HG03460 (cell line): ENCODE data around the gene FLT3.
A peak's percentile ranks its signal among the peaks of the same experiment; 100 is the strongest.
"Not testable (repeated sequence)": the region's sequence is repeated elsewhere in the genome, so short reads cannot be mapped to it uniquely, and the experiment has no call there.

Source experiments
- ATAC-seq: cut with Tn5 transposase; IDR thresholded peaks from one replicate; pipeline ENCODE4 v1.9.1; 2021; ENCODE audit not compliant: unreplicated experiment

FLT3 gene

DNA sequence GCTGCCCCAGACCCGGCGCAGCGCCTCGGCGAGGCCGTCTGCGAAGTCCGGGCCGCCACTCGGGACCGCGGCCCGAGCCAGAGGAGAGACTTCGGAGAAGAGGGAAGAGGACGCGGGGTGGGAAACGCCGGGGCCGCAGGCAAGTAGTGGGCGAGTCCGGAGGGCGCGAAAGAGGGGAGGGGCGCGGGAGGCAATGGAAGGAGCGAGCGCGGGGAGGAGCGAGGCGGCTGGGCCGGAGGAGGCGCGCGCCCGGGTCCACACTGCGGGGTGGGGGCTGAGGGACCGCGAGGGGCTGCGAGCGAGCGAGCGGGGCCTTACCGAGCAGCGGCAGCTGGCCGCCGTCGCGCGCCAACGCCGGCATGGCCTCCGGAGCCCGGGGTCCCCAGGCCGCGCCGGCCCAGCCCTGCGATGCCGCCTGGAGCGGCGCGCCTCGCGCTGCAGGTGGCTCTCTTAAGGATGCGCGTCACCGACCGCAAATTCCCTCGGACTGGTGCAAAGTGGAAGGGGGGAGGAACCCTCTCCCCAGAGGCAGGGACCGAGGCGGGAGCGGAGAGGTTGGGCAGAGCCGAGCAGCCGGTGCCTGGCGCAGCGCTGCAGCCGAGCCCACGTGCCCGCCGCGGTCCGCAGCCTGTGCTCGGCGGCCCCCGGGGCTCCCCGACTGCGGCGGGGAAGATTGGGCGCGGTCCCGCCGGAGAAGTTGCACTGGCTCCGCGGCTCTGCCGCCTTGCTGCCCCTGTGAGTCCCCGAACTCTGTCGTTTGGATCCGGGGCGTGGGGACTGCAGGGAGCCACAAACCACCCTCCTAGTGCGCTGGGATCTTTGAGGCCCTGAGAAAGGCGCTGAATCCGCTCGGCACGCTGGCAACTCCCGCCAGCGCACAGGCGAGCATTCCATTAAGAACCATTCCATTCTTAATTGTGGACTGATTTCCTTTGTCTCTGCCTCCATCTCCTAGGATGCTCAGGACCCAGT is at the start of gene FLT3:
FLT3 (minus strand) TSS at position 427 of the 972 bp plus-strand sequence; CDS start at position 361, 66 bp downstream.
- ATAC-seq: peak; percentile 61

DNA sequence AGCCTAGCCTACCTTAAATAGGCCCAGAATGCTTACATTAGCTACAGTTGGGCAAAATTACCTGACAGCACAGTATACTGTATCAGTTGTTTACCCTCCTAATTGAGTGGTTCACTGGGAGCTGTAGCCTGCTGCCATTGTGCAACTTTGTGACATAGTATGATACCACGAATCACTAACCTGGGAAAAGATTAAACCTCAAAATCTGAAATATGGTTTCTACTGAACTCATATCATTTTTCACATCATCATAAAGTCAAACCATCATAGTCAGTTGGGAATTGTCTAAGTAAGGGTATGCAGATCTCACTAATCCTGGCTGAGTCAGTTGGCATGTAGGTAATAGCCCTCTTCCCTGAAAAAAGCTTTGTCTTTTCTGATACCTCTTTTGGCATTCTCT is 47.1 kb upstream of the FLT3 start:
- no peak for ATAC-seq

DNA sequence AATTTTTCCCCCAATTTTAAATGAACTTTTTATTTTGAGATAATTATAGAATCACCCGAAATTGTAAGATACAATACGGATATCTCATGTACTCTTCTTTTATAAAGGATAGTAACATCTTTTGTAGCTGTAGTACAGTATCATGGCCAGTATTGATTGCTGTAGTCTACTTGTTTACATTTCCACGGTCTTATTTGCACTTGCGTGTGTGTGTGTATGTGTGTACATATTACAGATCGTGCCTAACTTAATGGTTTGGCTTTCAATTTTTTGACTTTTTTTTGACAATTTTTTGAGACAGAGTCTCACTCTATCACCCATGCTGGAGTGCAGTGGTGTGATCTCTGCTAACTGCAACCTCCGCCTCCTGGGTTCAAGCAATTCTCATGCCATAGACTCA is 44.7 kb upstream of the FLT3 start:
- ATAC-seq: no peak

DNA sequence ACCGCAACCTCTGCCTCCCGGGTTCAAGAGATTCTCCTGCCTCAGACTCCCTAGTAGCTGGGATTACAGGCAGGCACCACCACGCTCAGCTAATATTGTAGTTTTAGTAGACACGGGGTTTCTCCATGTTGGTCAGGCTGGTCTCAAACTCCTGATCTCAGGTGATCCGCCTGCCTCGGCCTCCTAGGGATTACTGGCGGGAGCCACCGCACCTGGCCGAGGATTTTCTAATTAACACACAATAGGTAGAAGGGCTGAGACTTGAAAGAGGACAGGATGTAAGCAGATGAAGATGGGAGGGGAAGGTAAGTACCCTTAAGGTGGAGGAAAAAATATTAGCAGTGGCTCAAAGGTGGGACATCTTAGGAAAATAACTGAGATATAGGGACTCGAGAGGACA is 41.2 kb upstream of the FLT3 start:
- ATAC-seq: not testable (repeated sequence)

DNA sequence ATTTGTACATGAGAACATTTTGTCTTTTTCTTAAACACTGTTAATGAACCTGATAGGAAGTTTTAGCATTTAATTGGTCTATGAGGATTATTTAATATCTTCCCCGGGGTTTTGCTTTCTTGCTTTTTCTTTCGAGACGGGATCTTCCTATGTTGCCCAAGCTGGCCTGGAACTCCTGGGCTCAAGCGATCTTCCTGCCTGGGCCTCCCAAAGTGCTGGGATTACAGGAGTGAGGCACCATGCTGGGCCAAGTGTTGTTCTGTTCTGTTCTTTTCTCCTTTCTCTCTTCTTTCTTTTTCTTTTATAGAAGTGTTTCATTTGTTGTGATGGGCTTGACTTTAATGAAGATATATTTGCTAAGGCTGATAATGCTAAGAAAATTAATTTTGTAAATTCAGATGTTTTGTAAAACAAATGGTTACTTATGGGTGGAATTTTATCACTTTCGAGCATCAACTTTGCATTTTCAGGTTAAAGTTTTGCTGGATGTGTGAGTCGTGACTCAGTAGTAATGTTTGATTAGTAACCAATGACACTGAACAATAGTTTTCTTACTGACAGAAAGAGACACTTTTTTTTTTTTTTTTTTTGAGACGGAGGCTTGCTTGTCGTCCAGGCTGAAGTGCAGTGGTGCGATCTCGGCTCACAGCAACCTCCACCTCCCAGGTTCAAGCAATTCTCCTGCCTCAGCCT is 40.2 kb upstream of the FLT3 start:
- no peak for ATAC-seq

DNA sequence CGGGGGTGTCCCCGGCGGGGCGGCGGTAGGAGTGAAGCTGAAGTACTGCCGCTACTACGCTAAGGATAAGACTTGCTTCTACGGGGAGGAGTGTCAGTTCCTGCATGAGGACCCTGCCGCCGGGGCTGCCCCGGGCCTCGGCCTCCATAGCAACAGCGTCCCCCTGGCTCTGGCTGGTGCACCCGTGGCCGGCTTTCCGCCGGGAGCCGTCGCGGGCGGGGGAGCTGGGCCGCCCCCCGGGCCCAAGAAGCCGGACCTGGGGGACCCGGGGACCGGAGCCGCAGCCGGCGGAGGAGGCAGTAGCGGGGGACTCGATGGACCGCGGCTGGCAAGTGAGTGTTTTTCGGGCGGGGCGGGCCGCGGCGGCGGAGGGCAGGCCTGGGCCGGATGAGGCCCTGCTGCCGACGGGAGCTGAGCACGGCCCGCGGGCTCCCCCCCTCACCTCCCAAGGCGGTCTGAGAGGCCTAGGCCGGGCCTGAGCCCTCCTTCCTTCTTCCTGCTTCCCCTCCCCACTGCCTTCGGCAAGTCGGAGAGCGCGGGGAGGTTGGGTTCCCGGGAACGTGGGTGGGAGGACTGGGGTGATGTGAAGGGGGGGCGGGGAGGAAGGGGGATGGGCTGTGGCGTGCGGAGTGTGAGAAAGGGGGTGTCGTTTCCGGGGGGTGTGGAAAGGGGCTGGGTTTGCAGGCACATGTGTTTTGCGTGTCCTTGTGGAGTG is 38.5 kb upstream of the FLT3 start:
- peak; percentile 47 for ATAC-seq

DNA sequence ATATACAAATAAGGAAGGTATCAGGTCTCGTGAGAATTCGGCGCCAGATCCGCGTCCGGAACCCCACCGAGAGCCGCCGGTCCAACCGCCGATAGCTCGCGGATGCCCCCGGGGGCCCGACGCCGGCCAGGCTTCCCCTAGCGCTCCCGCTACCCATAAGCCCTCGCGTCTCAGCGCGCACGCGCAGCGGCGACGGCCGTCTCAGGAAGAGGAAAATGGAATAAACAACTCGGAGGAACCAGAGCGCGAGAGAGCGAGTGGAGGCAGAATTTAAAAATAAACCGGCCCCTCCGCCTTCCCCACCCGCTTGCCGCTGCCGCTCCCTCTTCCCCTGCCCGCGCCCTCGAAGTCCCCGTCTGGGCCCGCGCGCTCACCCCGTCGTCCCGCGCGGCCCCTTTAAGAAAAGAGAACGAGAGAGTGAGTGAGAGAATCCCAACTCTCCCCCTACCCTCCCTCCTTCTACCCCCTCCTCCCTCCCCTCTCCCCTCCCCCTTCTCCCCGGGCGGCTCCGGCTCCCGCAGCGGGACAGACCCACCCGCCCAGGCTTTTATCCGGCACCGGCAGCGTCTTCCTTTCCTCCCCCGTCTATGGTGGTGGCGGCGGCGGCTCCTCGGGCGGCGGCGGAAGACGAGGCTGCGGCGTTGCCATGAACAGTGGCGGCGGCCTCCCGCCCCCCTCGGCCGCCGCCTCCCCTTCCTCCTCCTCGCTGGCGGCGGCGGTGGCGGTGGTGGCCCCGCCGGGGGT is 37.8 kb upstream of the FLT3 start, which contains the start of gene PAN3:
PAN3 (plus strand) TSS at position 534 of the 744 bp plus-strand sequence; CDS start at position 647, 113 bp downstream.
- ATAC-seq: peak; percentile 48

DNA sequence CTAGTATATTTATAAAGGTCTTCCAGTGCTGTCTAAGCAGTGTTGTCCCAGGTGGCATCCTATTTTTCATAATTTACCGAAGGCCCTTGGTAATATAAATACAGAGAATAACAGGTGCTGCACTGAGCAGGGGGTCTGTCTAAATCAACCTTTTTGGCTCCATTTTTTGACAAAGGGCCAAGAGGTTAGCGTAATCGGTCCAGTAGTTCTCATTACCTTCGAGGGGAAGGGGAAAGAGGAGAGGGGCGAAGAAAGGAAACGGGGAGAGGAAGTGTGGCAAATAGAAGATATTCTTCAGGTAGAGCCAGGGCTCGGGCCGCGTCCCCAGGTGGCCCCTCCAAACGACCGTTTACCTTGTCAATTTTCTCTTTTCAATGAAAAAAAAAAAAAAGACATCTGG is 37.2 kb upstream of the FLT3 start:
- ATAC-seq: peak; percentile 16

DNA sequence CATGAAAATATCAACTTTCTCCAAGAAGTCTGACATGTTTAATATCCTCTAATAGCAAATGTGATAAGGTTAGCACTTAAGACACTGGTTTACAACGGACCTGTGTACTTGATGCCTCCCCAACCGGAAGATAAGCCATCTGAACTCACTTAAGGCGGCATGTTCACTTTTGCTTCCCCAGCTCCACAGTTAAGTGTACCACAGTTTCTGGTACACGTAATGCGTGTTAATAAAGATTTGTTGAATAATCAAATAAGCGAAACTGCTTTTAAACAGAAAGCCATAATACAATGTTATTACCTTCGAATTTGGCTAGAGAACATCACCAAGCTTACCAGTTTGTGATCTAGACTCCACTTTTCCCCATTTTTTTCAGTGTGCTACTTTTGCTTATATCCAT is 36.5 kb upstream of the FLT3 start:
- ATAC-seq: no peak

DNA sequence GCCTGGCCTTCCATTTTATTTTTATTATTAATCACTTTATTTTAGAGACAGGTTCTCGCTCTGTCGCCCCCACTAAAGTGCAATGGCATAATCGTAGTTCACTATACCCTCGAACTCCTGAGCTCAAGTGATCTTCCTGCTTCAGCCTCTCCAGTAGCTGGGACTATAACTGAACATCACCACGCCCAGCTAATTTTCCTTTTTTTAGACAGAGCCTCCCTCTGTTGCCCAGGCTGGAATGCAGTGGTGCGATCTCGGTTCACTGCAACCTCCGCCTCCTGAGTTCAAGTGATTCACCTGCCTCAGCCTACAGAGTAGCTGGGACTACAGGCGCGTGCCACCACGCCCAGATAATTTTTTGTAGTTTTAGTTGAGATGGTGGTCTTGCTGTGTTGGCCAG is 31.3 kb upstream of the FLT3 start:
- ATAC-seq: no peak

DNA sequence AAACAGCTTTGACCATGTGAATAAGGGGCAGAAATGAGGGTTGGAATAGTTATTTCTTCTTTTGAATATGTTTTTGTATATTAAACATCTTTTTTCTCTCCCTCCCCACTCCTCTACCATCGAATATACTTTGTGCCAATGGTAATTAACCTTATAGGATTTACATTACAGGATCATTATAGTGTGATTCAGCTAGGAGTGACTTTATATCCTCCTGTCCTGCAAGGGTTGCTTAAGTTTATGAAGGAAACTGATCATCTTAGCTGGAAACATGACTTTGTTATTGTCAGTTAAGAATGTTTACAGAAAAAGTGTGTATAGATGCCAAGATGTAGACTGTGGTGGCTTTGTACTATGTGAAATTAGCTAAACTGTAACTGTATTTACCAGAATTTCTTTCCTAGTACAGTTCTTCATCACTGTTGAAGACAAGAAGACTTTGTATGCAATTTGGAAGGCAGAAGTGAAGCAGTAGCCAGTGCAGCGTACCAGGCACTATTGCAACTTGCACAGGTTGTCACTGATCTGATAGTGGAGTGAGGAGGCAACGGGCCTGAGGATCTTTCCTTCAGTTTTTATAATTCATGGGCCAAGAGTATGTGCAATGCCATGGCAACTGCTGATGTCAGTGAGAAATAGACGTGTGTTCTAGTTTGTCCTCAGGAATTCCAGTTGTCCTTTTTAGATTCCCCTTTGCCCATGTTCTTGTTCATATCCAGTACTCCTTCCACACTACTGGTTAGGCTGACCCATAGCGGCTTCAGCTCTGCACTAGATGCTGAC is 29.7 kb upstream of the FLT3 start:
- no peak for ATAC-seq

DNA sequence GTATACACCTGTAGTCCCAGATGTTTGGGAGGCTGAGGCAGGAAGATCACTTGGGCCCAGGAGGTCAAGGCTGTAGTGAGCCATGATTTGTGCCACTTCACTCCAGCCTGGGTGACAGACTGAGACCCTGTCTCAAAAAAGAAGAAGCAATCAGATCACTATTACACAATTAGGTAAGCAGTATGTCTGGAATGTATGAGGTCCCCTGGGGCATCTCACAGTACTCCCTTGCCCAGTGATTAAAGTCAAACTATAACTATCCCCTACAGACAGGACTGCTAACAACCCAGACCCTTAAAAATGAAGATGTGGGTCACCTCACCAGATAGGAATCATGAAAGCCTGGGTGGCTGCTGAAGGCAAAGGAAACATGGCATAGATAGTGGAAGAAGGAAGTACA is 28.6 kb upstream of the FLT3 start:
- ATAC-seq: no peak

DNA sequence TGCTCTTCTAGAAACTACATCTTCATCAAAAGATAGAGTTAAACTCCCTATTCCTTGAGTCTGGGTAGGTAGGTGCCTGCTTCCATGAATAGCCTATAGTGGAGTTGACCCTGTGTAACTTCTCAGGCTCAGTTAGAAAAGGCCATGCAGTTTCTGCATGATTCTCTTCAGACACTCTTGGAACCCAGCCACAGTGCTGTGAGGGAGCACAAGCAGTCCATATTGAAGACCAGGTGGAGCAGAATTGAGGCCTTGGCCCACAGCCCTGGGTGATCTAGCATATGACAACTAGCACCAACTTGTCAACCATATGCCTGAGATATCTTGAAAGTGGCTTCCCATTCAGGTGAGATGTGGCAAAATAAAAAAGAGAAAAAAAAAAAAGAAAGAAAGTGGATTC is 27.7 kb upstream of the FLT3 start:
- ATAC-seq: no peak

DNA sequence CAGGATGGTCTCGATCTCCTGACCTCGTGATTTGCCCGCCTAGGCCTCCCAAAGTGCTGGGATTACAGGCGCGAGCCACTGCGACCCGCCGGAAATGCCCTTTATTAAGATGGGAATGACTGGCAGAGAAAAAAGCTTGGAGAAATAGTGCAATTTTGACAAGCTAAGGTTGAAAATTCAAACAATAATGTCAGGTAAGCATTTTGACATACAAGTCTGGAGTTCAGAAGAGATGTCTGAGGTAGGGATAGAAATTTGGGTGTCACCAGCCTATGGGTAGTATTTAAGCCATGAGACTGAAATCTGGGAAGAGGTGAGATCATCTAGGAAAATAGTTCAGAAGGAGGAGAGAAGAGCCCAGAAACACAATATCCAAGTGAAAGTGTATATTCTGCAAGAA is 20.8 kb upstream of the FLT3 start:
- ATAC-seq: no peak

DNA sequence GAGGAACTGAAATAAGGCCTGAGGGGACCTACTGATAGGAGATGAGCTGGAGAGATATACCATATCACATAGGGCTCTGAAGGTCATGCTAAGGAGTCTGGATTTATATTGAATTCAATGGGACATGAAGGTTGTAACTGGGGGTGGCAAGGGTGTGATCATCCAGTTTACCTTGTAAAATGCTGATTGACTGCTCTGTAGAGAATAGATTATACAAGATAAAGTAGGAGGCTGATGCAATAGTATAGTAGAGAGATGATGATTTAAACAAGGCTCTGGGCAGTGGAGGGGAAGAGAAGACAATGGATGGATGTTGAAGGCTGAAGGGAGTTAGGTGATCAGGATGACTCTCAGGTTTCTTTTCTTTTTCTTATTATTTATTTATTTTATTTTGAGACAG is 19.9 kb upstream of the FLT3 start:
- ATAC-seq: no peak

DNA sequence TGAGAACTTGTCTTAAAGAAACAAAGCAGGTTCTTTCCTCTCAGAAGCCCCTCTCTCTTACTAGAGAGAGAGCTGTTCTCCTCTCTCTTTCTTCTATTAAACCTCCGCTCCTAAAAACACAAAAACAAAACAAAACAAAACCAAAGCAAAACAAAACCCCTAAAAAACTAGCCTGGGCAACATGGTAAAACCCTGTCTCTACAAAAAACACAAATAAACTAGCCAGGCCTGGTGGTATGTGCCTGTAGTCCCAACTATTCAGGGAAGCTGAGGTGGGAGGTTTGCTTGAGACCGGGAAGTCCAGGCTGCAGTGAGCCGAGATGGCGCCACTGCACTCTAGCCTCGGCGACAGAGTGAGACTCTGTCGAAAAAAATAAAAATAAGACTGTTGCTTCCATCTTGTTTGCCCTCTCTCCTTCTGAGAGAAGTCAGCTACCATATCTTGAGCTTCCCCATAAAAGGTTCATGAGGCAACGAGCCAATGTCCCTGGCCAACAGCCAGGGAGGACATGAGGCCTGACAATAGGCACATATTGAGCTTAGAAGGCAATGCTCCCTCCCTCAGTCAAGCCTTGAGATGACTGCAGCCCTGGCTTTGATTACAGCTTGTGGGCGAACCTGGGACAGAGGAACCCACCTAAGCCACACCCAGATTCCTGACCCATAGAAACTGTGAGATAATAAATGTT is 17.5 kb upstream of the FLT3 start:
- no peak for ATAC-seq

DNA sequence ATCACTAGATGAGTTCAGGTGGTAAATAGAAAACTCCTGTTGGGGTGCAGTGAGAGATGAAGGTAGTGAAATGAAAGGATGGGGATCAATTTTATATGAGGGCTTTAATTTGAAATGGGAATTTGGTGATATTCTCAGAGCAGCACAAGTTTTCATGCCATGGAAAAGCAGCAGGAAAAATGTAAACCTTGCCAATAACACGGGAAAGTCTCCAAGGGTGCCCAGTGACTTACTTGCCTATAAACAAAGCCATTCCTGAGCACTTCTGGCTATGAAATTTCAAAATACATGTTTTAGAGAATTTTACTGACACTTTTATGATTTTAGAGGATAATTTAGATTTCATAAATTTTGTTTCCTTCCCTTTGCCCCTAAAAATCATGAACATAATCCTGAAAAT is 16.4 kb upstream of the FLT3 start:
- no peak for ATAC-seq

DNA sequence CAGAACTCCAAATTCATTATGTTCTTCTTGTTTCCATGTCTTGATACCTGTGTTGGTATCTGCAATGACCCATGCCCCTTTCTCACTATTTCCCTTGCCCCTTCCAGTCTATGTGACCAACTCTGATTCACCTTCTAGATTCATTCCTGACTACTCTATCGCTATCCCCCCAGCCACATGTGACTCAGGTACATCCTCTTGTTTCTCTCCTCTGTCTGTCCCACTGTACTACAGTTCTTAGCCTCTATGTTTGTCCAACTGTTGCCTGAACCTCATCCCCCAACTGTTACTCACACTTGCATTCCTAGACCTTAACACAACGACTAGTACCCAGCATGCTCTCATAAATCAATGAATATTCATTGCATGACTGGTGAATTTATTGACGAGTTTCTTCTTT is 10.0 kb upstream of the FLT3 start:
- no peak for ATAC-seq

DNA sequence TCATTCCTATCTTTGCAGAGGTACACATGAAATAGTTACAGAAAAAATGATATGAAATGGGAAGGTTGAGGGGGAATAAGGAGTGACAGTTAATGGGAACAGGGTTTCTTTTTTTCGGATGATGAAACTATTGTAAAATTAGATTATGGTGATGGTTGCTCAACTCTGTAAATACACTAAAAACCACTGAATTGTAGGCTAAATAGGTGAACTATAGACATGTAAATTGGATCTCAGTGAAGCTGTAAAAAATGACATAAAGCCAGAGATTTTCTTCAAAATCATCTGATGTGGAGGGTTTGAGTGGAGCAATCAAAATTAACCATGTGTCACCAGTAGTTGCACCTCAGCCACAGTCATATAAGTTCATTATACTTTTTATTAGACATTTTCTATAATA is 6.6 kb upstream of the FLT3 start:
- ATAC-seq: no peak
